GM18907 (cell line): ENCODE data around the gene IDH1.
"Not testable (repeated sequence)": the region's sequence is repeated elsewhere in the genome, so short reads cannot be mapped to it uniquely, and the experiment has no call there.

Experiments
- ATAC-seq: cut with Tn5 transposase; IDR thresholded peaks from one replicate; pipeline ENCODE4 v1.9.1; 2021; ENCODE audit warnings: mild to moderate bottlenecking, moderate library complexity; ENCODE audit not compliant: unreplicated experiment

IDH1 gene

DNA sequence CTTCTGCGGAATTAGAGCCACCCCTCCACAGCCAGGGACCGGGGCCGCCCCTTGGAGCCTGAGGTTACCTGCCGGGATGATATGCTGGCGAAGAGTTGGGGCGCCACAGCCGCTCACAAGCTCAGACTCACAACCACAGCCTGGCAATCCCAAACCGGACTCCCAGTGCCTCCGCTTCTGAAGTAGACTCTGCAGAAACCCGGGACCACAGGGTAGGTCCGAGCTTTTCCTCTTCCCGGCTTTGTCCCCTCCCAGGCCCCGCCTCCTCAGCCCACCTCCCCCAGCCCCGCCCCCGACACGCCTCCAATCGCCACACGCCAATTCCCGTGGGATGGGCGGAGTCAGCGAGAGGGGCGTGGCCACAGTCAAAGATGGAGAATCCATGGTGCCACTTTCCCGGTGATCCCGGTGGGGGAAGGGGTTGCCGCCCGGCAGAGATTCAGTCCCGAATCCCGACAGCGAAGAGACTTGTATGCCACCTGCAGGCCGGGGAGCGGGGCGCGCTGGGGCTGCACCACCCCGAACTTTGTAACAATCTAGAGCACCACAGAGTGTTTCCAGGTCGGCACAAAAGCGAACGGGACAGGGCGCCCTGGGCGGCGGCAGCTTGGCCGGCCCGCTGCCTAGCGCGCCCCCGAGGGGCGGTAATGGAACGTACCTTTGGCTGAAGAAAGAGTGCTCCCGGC, at the start of gene IDH1:
Gene IDH1 (minus strand): TSS at position 201 of the 686 bp plus-strand sequence. CDS start 3,520 bp downstream, outside the sequence.
- ATAC-seq, result peak; percentile 80

DNA sequence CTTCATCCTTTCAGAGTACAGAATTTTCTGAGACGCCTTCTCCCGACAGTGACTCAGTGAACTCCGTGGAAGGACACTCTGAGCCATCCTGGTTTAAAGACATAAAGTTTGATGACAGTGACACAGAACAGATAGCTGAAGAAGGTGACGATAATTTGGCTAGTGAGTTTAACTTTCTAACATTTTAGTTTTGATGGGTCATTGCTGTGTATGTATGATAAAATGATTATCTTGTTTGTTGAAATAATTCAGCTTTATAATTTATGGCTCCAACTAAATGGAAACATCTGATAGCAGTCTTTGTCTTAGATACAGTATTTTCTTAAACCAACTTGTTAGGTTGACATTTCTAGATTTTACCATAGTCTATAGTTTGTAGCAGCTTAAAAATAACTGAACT, 49.3 kb upstream of the IDH1 start:
- ATAC-seq, result no peak

DNA sequence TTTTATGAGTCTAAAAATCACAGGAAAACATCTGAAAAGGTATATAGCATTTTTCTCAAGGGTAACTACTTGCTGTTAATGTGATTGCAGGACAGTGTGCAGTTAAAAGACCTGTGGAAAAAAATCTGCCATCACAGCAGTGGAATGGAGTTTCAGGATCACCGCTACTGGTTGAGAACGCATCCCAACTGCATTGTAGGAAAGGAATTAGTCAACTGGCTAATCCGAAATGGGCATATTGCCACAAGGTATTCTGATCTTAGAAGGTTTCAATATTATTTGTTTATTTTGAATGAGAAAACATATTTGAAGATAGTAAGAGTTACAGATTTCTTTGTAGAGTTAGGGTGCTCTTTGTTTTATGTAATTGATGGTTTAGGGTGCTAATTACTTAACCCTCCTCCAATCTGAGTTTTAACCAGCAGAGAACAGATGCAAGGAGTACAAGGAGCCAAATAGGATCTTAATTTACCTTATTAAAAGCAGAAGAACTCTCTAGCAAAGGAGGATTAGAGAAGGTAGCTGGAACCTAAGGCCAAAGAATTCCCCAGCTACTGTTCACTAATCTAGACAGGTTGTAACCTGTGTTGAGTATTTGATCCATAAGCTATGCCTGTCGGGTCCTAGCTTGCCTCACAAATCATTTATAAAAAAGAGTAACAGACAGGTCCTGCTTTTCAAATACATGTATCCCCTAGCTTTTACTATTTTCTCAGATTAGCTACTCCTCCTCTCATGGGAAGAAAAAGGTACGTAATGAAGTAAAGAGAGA, 46.2 kb upstream of the IDH1 start:
- no peak for ATAC-seq

DNA sequence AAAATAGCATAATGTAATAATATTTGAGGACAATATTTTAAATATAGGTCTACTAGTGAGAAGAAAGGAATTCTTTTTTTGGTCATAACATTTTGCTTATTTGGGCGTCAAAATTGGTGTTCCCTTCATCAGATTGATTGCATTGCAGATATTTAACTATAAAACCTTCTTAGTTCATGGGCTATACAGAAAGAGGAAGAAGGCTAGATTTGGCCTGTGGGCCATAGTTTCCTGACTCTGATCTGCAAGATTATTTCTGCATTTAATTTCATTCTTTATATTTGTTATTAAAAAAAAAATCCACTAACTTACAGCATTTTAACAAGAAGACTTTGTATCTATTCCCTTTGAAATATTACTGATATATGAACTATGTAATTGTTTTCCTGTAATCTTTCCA, 43.1 kb upstream of the IDH1 start:
- no peak for ATAC-seq

DNA sequence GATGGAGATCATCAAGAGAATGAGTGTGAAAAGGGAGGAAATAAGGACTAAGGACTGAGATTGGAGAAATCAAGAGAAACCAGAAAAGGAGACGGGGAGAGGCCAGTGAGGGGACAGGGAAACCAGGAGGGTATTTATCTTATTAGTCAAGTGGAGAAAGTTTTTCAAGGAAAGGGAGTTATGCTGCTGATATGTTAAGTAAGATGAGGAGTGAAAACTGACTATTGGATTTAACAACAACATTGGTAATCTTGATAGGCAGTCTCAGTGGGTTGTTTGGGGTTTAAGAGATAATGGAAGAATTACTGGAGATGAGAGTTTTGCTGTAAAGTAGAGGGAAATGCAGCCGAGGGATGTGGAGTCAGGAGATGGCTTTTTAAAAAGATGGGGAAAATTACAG, 41.7 kb upstream of the IDH1 start:
- ATAC-seq, result no peak

DNA sequence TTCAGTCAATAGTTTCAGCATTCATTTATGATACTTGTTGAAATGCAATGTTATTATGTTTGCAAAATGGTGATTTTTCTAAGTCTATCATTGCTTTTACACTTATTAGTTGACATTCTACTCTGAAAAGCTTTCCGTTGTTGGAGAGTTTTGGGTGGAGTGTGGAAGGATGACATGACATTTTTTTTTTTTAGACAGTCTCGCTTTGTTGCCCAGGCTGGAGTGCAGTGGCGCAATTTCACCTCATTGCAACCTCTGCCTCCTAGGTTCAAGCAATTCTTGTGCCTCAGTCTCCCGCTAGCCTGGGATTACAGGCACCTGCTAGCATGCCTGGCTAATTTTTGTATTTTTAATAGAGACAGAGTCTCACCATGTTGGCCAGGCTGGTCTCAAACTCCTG, 41.0 kb upstream of the IDH1 start:
- no peak for ATAC-seq

DNA sequence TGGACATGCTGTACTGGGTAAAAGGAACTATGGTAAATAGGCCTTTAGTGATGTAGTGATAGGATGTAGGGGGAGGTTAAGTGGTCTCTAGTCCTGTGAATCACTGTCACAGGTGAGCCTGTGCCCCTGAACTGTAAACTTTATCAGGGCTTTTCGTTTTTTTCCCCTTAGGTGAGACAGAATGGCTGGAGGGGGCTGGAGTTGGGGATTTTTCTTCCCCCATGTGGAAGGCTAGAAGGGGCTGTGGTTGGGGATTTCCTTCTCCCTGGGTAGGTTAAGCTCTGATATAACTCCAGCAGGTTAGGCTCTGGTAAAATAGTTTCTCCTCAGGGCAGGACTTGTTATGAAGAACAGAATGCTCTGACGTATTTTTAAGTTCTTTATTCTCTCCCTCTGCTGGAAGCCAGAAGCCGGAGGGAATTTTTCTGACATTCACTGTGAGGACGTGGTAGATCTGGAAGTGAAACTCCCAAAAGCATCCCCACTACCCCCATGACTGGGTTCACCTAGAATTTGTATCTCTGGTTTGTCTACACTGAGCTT, 39.7 kb upstream of the IDH1 start:
- ATAC-seq, result peak; percentile 75

DNA sequence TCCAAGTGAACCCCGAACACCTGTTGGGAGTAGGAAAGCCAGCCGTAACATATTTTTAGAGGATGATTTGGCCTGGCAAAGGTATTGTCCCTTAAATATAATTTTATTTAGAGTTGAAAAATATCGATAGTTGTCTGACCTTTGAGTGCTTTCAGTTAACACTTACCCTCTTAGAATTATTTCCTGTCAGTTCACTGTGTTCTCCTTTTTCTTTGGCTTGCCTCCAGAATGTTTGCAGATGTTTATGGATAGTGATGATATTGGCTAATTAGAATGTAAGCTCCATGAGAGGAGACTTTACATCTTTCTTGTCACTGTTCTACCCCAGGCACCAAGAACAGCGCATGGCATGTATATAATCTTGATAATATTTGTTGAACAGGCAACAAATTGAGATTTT, 31.0 kb upstream of the IDH1 start:
- no peak for ATAC-seq

DNA sequence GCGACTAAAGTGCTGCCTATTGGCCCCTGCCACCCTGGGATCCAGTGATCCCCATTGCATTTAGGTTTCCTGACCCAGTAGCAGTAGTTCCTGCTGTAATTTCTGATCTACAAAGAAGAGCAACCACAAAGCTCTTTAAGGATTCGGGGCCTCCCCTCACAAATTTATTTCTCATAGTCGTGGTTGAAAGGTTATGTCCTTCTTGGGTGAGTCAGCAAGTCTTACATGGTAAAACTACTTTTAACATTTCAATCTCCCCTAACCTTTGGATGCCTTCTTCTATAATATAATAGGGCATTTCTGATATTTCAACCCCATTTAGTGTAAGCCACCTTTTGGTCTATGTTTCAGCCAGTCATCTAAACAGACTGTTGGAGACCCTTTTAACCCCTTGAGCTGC, 26.1 kb upstream of the IDH1 start:
- ATAC-seq, result peak; percentile 61

DNA sequence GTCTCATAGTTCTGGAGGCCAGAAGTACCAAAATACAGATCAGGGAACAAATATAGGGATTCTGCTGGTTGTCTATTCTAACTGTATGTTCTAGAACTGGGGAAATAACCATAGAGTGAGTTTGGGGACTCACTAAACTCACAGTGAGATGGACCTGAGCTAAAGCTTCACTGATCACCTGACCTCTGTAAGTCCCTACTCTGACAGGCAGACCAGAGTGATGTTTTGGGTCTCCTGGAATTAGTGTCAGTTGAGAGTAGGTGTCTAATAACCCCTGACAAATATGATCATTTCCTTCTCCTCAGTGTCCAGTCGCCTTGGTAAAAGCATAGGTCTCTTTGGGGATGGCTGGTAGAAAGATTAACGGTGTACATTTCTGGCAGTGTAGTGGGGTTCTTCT, 25.4 kb upstream of the IDH1 start:
- peak; percentile 21 for ATAC-seq

DNA sequence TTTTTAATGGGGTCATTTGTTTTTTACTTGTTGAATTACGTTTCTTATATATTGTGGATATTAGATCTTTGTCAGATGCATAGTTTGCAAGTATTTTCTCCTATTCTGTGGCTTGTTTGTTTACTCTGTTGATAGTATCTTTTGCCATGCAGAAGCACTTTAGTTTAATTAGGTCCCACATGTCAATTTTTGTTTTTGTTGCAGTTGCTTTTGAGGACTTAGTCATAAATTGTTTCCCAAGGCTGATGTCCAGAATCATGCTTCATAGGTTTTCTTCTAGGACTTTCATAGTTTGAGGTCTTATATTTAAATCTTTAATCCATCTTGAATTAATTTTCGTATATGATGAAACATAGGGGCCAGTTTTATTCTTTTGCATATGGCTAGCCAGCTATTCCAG, 24.4 kb upstream of the IDH1 start:
- ATAC-seq, result no peak

DNA sequence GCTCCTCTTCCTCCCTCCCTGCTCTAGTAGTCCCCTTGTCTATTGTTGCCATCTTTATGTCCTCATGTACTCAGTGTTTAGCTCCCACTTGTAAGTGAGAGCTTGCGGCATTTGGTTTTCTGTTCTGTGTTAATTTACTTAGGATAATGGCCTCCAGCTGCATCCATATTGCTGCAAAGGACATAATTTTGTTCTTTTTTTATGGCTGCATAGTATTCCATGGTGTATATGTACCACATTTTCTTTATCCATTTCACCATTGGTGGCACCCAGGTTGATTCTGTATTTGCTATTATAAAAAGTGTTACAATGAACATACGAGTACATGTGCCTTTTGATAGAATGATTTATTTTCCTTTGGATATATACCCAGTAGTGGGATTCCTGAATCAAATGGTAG, 23.7 kb upstream of the IDH1 start:
- ATAC-seq, result no peak

DNA sequence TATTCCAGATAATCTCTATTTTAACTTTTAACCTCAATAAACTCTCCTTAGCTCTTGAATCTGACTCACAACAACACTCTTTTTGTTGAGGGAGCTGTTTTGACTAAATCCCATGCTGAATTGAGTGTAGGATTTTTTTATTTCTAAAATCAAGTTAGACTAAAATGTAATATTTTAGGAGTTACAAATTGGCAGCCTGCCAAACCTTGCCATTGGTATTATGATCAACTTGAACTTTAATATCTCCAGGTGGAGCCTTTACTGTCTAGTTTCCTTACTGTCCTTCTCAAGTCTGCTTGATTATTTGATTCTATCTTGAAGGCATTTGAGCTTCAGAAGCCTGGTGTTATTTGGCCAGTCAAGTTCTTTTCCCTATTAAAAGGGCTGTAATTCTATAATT, 19.9 kb upstream of the IDH1 start:
- ATAC-seq, result no peak

DNA sequence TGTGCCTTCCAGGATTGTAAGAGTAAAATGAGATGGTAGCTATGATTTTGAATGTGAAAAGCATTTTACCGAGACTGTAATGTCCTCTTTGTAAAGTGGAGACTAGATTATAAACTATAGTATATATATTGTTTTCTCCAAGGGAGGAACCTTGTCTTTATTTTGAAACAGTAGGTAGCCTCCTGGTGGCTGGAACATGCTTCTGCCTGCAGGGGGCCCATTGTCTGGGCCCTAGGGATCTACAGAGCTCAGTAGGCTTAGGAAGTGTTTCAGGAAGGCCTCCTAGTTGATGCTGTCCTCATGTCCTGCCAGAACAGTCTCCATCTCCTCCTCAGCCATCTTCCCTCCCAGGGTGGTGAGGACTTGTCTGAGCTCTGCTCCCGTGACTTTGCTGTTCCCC, 14.2 kb upstream of the IDH1 start:
- no peak for ATAC-seq

DNA sequence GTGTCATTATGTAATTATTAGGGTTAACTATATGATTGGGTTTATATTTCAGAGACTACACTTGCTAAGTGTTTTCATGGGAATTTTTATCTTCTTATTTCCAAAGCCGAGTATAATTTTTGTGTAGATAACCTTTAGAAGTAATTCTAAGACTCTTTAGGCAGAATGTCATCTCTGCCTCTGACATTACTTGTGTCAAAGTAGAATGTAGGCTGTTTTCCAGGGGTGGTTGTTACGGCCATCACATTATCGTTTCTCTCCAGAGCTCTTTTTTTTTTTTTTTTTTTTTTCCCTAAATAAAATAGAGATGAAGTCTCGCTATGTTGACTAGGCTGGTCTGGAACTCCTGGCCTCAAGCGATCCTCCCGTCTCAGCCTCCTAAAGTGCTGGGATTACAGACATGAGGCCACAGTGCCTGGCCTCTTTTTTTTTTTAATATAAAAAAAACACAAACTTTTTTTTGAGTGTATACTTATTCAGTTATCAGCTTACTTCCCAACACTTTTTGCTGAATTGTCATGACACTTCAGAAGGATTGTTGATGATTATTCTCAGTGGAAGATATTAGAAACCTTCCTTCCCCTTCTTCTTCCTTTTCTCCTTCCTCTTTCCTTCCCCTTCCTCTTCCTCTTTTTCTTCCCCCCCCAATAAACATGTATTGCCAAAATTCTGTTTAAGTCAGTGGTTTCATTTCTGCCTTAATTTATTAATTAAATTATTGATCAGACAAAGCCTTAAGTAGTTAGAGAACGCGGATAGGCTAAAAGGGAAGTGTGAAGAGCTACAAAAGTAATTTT, 13.5 kb upstream of the IDH1 start:
- no peak for ATAC-seq

DNA sequence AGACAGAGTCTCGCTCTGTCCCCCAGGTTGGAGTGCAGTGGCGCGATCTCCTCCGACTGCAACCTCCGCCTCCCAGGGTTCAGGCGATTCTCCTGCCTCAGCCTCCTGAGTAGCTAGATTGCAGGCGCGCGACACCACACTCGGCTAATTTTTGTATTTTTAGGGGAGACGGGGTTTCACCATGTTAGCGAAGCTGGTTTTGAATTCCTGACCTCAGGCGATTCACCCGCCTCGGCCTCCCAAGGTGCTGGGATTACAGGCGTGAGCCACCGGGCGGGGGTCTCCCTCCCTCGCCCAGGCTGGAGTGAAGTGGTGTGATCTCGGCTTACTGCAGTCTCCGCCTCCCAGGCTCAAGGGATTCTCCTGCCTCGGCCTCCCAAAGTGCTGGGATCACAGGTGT, 12.7 kb upstream of the IDH1 start:
- ATAC-seq, result not testable (repeated sequence)

DNA sequence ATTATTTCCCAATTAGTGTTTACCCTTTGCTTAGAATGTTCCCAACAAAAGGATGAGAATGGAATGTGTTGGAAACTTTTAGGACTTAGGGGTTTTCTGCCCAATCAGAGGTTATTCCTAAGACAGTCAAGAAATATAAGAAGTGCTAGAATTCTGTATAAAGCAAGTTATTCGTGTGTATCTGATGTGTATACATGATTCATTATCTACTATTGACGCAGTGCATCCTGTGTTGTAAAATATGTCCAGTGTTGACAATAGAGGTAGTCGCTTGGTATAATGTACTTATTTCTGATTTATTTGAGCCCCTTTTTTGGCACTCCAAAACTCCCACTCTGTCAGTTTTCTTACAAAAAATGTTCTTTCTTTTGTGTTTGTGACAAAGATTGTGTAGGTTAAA, 12.1 kb upstream of the IDH1 start:
- no peak for ATAC-seq

DNA sequence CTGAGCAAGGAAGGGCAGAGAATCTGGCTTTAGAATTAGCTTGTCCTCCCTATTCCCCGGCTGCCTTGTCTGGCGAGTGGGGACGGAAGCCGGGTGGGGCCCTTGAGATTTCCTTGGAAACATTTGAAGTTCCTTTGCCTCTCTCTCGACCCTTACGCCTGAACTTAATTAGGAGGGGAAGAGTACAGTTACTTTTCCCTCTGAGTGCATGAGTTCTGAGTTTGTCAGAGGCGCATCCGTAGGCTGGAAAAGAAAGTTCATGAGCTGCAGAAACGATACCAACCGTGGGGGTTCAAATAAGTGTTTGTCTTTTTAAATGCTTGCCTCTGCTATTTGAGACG, 11.7 kb upstream of the IDH1 start:
- peak; percentile 13 for ATAC-seq

DNA sequence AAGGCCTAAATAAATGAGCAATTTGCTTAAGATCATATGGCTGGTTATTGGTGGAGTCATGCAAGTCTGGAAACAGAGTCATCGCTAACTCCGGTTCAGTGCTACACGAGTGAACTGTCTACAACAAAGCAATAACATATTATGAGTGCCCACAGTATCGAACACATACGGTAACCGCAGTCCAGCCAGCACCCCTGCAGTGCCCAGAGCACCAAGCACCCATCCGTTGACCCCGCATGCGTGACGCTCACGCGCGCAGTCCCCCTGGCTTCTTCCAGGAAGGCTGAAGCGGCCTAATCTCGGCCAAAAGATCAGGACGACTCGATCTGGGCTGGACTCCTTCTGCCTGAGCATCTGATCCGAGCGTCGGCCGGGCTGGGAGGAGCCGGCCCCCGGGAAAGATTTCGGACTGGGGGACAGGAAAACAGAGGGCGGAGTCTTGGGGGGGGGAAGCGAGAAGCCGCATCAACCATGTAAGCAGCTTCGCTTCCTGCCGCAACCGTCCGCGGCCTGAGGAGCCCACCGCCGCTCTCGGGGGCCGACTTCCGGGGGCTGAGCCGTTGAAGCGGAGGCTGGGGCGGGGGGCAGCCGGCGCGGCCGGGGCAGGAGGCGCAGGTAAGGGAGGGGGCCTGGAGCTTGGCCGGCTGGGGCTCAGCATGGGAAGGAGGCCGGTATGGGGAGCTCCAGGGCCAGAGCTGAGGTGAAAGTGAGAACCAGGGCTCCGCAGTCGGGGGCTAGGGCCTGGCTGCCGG, 11.1 kb upstream of the IDH1 start, which contains the start of gene PIKFYVE:
Gene PIKFYVE (plus strand): TSS at position 455 of the 752 bp plus-strand sequence. CDS start 5,265 bp downstream, outside the sequence.
- peak; percentile 85 for ATAC-seq

DNA sequence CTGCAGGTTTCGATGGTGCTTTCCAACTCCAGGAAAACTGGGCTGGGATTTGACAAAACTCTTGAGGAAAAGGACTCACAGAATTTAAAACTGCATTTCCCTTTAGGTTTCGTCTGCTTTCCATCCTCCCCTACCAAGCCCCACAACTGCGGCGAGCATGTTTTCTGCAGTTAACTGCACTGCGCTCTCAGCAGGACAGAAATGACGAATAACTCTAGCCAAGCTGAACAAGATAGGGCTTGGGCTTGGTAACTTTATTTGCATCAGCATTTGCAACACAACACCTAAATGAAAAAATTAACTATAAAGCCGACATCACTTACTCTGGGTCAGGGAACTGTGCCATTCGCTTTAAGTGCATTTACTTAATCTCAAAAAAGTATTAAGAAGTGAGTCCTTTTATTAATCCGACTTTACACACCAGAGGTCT, 10.5 kb upstream of the IDH1 start:
- peak; percentile 53 for ATAC-seq
